Osteocyte (in vitro differentiated cells): ENCODE data around the gene TNIP1. TPM values are rescaled to one million over a fixed set of nuclear protein-coding genes. Genes with fewer than 3 reads are reported as not detected.

ENCODE experiments used
- DNase-seq: peaks from one replicate; pipeline ENCODE4 v3.0.0; 2021; ENCODE audit warnings: mixed read lengths; ENCODE audit not compliant: unreplicated experiment; ENCODE audit errors: extremely low spot score
- H3K27ac Mint-ChIP-seq: one replicate; pipeline ENCODE4 v1.8.0; 2021; ENCODE audit warnings: mild to moderate bottlenecking, mixed read lengths; ENCODE audit not compliant: unreplicated experiment
- H3K27me3 Mint-ChIP-seq: one replicate; pipeline ENCODE4 v1.8.0; 2021; ENCODE audit warnings: mixed read lengths; ENCODE audit not compliant: unreplicated experiment
- H3K36me3 Mint-ChIP-seq: one replicate; pipeline ENCODE4 v1.8.0; 2021; ENCODE audit warnings: mixed read lengths; ENCODE audit not compliant: unreplicated experiment
- H3K4me1 Mint-ChIP-seq: one replicate; pipeline ENCODE4 v1.8.0; 2021; ENCODE audit warnings: mixed read lengths; ENCODE audit not compliant: unreplicated experiment
- H3K4me3 Mint-ChIP-seq: one replicate; pipeline ENCODE4 v1.8.0; 2021; ENCODE audit warnings: mild to moderate bottlenecking, moderate library complexity, mixed read lengths; ENCODE audit not compliant: unreplicated experiment
- H3K9me3 Mint-ChIP-seq: one replicate; pipeline ENCODE4 v1.8.0; 2021; ENCODE audit warnings: mixed read lengths; ENCODE audit not compliant: unreplicated experiment
- total RNA-seq: library from RNA; stranded (reverse); gene quantifications from 2 replicates; pipeline ENCODE4 v1.2.1, GENCODE V29; 2021
- TF ChIP-seq, protein P1 (sequence below): fragments of 200-600 bp; sonication (generic); IDR thresholded peaks from 2 replicates; pipeline ENCODE4 v1.5.0; 2021; ENCODE audit warnings: antibody characterized with exemption, mild to moderate bottlenecking, moderate library complexity

Gene TNIP1
- total RNA-seq, 1 donor from 2014 or later, result 85.5 TPM

DNA sequence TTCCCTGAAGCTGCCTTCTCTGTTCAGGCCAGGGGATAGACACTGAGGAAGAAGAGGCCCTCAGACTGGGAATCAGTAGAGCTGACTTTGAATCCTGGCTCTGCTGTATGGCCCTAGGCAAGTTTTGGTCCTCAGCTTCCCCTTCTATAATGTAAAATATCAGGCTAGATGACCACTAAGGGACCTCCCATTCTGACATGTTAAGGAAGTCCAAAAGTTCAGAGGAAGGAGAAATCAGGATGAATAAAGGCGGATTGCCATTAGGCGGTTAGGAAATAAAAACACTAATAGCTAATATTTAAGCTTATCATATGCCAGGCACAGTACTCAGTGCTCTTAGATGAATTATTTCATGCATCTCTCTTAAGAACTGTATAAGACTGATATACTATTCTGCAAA, 8.9 kb upstream of the TNIP1 start:
- no peaks in the 10 kb centered on the region for H3K36me3 Mint-ChIP-seq
- no peaks in the 10 kb centered on the region for H3K27me3 Mint-ChIP-seq
- TF ChIP-seq, protein P1, sequence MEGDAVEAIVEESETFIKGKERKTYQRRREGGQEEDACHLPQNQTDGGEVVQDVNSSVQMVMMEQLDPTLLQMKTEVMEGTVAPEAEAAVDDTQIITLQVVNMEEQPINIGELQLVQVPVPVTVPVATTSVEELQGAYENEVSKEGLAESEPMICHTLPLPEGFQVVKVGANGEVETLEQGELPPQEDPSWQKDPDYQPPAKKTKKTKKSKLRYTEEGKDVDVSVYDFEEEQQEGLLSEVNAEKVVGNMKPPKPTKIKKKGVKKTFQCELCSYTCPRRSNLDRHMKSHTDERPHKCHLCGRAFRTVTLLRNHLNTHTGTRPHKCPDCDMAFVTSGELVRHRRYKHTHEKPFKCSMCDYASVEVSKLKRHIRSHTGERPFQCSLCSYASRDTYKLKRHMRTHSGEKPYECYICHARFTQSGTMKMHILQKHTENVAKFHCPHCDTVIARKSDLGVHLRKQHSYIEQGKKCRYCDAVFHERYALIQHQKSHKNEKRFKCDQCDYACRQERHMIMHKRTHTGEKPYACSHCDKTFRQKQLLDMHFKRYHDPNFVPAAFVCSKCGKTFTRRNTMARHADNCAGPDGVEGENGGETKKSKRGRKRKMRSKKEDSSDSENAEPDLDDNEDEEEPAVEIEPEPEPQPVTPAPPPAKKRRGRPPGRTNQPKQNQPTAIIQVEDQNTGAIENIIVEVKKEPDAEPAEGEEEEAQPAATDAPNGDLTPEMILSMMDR, result no peak
- H3K4me1 Mint-ChIP-seq, result peaks cover 24% of the 10 kb centered on the region
- no peak for DNase-seq
- no peak overlapping the region for H3K27ac Mint-ChIP-seq
- H3K9me3 Mint-ChIP-seq, result no peaks in the 10 kb centered on the region
- H3K4me3 Mint-ChIP-seq, result no peak overlapping the region

DNA sequence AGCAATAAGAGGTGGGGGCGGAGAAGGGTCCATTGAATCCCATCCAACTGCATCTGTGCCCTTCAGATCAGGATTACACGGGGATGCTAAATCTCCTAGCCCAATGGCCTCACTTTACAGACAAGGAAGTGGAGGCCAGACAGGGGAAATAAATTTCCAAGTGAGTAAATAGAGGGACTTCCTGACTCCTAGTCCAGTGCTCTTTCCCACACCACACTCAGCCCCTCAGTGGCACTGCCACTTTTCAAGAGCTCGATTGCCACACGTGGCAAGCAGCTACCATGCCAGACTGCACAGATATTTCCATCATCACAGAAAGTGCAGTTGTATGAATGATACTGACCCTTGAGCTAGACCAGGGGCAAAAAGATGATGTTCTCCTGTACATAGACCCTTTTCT, 8.2 kb upstream of the TNIP1 start:
- DNase-seq, result no peak
- Mint-ChIP-seq H3K27ac (no peak overlapping the region), H3K4me1 (peaks cover 17% of the 10 kb centered on the region), H3K36me3 (no peaks in the 10 kb centered on the region), H3K4me3 (no peak overlapping the region), H3K27me3 (no peaks in the 10 kb centered on the region), H3K9me3 (no peaks in the 10 kb centered on the region)
- TF ChIP-seq, protein P1, result no peak

DNA sequence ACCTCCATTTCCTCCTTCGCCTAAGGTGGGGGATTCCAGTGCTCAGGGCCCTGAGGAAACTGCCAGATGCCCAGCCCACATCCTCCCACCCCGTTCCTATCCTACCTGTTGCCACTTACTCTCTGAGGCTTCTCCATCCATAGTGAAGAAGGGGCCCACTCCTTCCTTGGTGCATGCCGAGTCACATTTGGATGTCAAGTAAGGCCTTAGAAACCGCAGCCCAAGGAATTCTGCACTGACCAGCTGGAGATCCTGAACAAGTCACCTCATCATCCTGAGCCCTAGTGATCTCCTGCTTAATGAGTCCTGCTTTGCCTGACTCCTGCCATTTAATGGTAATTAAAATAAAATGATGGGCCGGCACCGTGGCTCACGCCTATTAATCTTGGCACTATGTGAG, 6.7 kb upstream of the TNIP1 start:
- no peak for DNase-seq
- TF ChIP-seq, protein P1, result no peak
- H3K27ac Mint-ChIP-seq, result no peak overlapping the region
- H3K27me3 Mint-ChIP-seq, result no peaks in the 10 kb centered on the region
- H3K4me3 Mint-ChIP-seq, result no peak overlapping the region
- H3K9me3 Mint-ChIP-seq, result no peaks in the 10 kb centered on the region
- H3K4me1 Mint-ChIP-seq, result peaks cover 9% of the 10 kb centered on the region
- H3K36me3 Mint-ChIP-seq, result no peaks in the 10 kb centered on the region

DNA sequence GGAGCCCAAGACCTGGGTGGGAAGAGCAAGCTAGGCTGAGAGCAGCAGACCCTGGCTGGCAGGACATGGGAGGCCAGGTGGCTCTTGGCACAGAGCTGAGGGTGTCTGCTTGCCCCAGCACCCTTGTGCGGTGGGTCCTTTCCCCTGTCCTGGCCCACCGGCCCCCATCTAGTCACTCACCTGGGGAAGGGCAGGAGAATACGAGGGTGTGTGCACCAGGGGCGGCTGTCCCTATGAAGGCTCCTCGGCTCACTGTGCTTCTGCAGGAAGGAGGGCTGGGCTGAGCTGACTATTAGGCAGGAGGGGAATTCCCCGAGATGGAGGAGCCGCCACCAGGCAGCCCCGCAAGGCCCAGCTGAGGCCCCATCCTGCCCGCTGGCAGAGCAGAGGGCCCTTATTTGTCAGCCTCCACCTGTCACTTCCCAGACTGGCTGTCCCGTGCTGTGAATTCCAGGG, 6.1 kb upstream of the TNIP1 start:
- H3K9me3 Mint-ChIP-seq, result no peaks in the 10 kb centered on the region

DNA sequence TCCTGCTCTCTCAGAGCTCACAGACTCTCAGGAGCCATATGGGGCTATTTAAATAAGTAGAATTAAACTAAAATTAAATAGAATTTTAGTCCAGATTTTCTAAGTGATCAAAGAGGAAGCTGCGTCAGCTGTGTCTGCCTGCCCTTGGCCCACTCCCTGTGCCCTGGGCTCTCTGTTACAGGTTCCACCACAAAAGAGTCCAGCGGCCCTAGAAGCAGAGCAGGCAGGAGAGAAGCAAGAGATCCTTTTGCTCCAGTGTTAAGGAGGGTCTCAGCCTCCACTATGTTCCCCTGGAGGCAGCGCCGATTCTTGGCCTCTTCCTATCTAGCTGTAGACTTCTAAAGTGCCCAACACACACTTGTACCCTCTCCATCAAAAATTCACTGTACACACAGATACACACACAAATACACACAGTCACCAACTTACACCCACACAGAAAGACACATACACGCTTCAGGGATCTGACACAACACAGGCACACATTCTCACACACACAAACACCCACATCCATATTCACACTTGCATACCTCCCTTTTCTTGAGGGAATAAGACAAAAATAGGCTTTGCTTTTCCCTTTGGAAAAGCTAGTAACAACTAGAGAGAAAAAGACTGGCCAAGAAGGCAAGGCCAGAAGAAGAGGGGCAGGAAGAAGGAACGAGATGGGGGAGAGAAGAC, 5.5 kb upstream of the TNIP1 start:
- no peaks in the 10 kb centered on the region for H3K36me3 Mint-ChIP-seq
- H3K4me1 Mint-ChIP-seq, result peaks cover 17% of the 10 kb centered on the region
- TF ChIP-seq, protein P1, result no peak
- no peak overlapping the region for H3K4me3 Mint-ChIP-seq
- H3K9me3 Mint-ChIP-seq, result no peaks in the 10 kb centered on the region
- no peak overlapping the region for H3K27ac Mint-ChIP-seq
- no peak for DNase-seq
- H3K27me3 Mint-ChIP-seq, result no peaks in the 10 kb centered on the region

More for the DNA sequence above, 6.1 kb upstream of the TNIP1 start:
- Mint-ChIP-seq H3K36me3 (no peaks in the 10 kb centered on the region), H3K27me3 (no peaks in the 10 kb centered on the region), H3K4me3 (no peak overlapping the region), H3K4me1 (peaks cover 13% of the 10 kb centered on the region), H3K27ac (no peak overlapping the region)
- DNase-seq, result no peak
- TF ChIP-seq, protein P1, result no peak
